Endothelial cell of umbilical vein (primary cell): Measurements from ENCODE around the gene THBD. TPM values are rescaled to one million over a fixed set of nuclear protein-coding genes. Genes with fewer than 3 reads are reported as not detected.
A peak's percentile ranks its signal among the peaks of the same experiment; 100 is the strongest.

Experiments
- BruUV-seq: library from RNA; stranded (reverse); fragments of 400-500 nt; replicated peaks from 2 replicates; lab custom pipeline; 2021; lab: Mats Ljungman, UMichigan
- CTCF ChIA-PET: fragments of 300-600, 350-600 bp; sonication (Branson Sonifier 250); formaldehyde crosslinking; loops from one replicate; lab custom pipeline; 2021; ENCODE audit warnings: antibody characterized with exemption, inconsistent platforms; lab: Charles Lee
- POLR2A ChIA-PET: fragments of 300-600, 350-600 bp; sonication (Branson Sonifier 250); formaldehyde crosslinking; loops from one replicate; lab custom pipeline; 2021; ENCODE audit warnings: antibody characterized with exemption, inconsistent platforms; lab: Charles Lee
- DNase-seq: peaks from one replicate; pipeline ENCODE4 v3.0.0-alpha.2; 2011; ENCODE audit warnings: low read depth, low spot score
- FAIRE-seq: peaks from 2 replicates; lab custom pipeline; 2011; peaks lifted over from hg19 to GRCh38; lab: Jason Lieb, UNC
- H2AFZ ChIP-seq: 2 replicates; pipeline ENCODE4 v1.6.0; 2012; ENCODE audit warnings: low read depth, low read length, control low read depth, inconsistent platforms
- H3K27ac ChIP-seq: 2 replicates; pipeline ENCODE4 v1.5.1; 2011; ENCODE audit warnings: low read depth, mild to moderate bottlenecking, control low read depth, low read length, moderate library complexity; ENCODE audit not compliant: insufficient read depth
- H3K27me3 ChIP-seq, 2 experiments: 2 replicates each; pipeline versions ENCODE4 v1.6.0 to v1.6.1; 2011; ENCODE audit warnings: low read length in 2 of 2, mixed read lengths in 1 of 2; ENCODE audit not compliant: control insufficient read depth in 2 of 2, insufficient read depth in 2 of 2
- H3K36me3 ChIP-seq, 2 experiments: 2 replicates in 1 of 2; 3 replicates in 1 of 2; pipeline ENCODE4 v1.5.1; 2011; ENCODE audit warnings: low read length in 2 of 2, mild to moderate bottlenecking in 1 of 2, moderate library complexity in 1 of 2; ENCODE audit not compliant: control insufficient read depth in 2 of 2, insufficient read depth in 2 of 2; ENCODE audit errors: extremely low read depth in 1 of 2
- H3K4me1 ChIP-seq: 3 replicates; pipeline ENCODE4 v1.5.1; 2011; ENCODE audit warnings: mild to moderate bottlenecking, low read length; ENCODE audit not compliant: control insufficient read depth, insufficient read depth; ENCODE audit errors: extremely low read depth
- H3K4me2 ChIP-seq: 2 replicates; pipeline ENCODE4 v1.6.1; 2011; ENCODE audit warnings: low read length, control low read depth, mixed read lengths; ENCODE audit not compliant: insufficient read depth
- H3K4me3 ChIP-seq, 3 experiments: fragments of 200-600 bp in 1 of 3; sonication (generic), shearing (Covaris generic) in 1 of 3; replicated peaks in 1 of 3; 2 replicates each; pipeline ENCODE4 v1.5.1; 2011 to 2016; ENCODE audit warnings: control low read depth in 3 of 3, low read length in 3 of 3, mild to moderate bottlenecking in 2 of 3, inconsistent platforms in 1 of 3, low read depth in 1 of 3, moderate library complexity in 1 of 3; ENCODE audit not compliant: insufficient read depth in 1 of 3
- H3K79me2 ChIP-seq: 2 replicates; pipeline ENCODE4 v1.6.0; 2012; ENCODE audit warnings: low read length, inconsistent platforms; ENCODE audit not compliant: control insufficient read depth, insufficient read depth
- H3K9ac ChIP-seq: replicated peaks from 2 replicates; pipeline ENCODE3; 2011; ENCODE audit warnings: low read length, control low read depth; ENCODE audit not compliant: insufficient read depth; ENCODE audit errors: extremely low read depth
- H3K9me1 ChIP-seq: replicated peaks from 3 replicates; pipeline ENCODE4 v1.6.0; 2011; ENCODE audit warnings: mild to moderate bottlenecking, low read length; ENCODE audit not compliant: control insufficient read depth, insufficient read depth; ENCODE audit errors: extremely low read depth
- H3K9me3 ChIP-seq: replicated peaks from 2 replicates; pipeline ENCODE4 v1.5.1; 2012; ENCODE audit warnings: low read length, inconsistent platforms; ENCODE audit not compliant: control insufficient read depth, insufficient read depth
- H4K20me1 ChIP-seq: replicated peaks from 2 replicates; pipeline ENCODE3; 2011; ENCODE audit warnings: mild to moderate bottlenecking, low read length; ENCODE audit not compliant: control insufficient read depth, insufficient read depth; ENCODE audit errors: extremely low read depth
- CTCF ChIP-seq, 2 donors: IDR thresholded peaks; 1 replicate in 1 of 2; 2 replicates in 1 of 2; pipeline ENCODE4 v1.5.1; 2011; ENCODE audit warnings: low read length in 2 of 2, mild to moderate bottlenecking in 2 of 2, moderate library complexity in 2 of 2, control low read depth in 1 of 2, inconsistent platforms in 1 of 2, low read depth in 1 of 2; ENCODE audit not compliant: insufficient read depth in 1 of 2; ENCODE audit errors: extremely low read depth in 1 of 2
- EZH2 ChIP-seq: IDR thresholded peaks from 2 replicates; pipeline ENCODE4 v1.6.1; 2012; ENCODE audit warnings: borderline replicate concordance, low read depth, mild to moderate bottlenecking, moderate library complexity, low read length, inconsistent platforms; ENCODE audit not compliant: severe bottlenecking
- FOS ChIP-seq: IDR thresholded peaks from 2 replicates; pipeline ENCODE4 v1.6.1; 2011; ENCODE audit warnings: mild to moderate bottlenecking, low read length, moderate library complexity, borderline replicate concordance; ENCODE audit not compliant: insufficient read depth
- GATA2 ChIP-seq: IDR thresholded peaks from 2 replicates; pipeline ENCODE4 v1.7.0; 2011; ENCODE audit warnings: low read depth, mild to moderate bottlenecking, moderate library complexity, mixed read lengths, low read length; ENCODE audit not compliant: insufficient read length, insufficient read depth
- JUN ChIP-seq: IDR thresholded peaks from 2 replicates; pipeline ENCODE4 v1.6.1; 2011; ENCODE audit warnings: borderline replicate concordance, low read depth; ENCODE audit not compliant: insufficient read length, insufficient read depth
- MYC ChIP-seq: IDR thresholded peaks from one replicate; pipeline ENCODE4 v1.6.1; 2011; ENCODE audit warnings: mild to moderate bottlenecking, low read depth, low read length
- POLR2A ChIP-seq: IDR thresholded peaks from 2 replicates; pipeline ENCODE4 v1.6.1; 2012; ENCODE audit warnings: low read depth, mild to moderate bottlenecking, control low read depth, low read length
- POLR2AphosphoS5 ChIP-seq: IDR thresholded peaks from 2 replicates; pipeline ENCODE4 v1.6.1; 2012; ENCODE audit warnings: low read depth, mild to moderate bottlenecking, control low read depth, low read length, moderate library complexity; ENCODE audit not compliant: insufficient read depth
- dilution Hi-C: fragments of 300-500 bp; cut with MboI; formaldehyde crosslinking; loops from one replicate; pipeline ENCODE4 v1.15.0; 2019; ENCODE audit warnings: low sequenced_read_pairs; ENCODE audit not compliant: extremely low pct_ligation_motif_present
- intact Hi-C: fragments of 100-400 bp; cut with micrococcal nuclease; formaldehyde crosslinking; loops from one replicate; pipeline ENCODE4 v1.10.0; 2022
- polyA plus RNA-seq, 4 experiments: library from polyadenylated mRNA; depleted of rRNA in 3 of 4; stranded (reverse) in 3 of 4; unstranded in 1 of 4; fragments of >200 nt; gene quantifications; 2 replicates each; pipeline versions ENCODE4 v1.2.1 to v1.2.3, GENCODE V29; 2011 to 2012; ENCODE audit warnings: missing spikeins in 1 of 4
- total RNA-seq: library from RNA; stranded (reverse); gene quantifications from 2 replicates; pipeline ENCODE4 v1.2.3, GENCODE V29; 2021
- TF ChIP-seq, protein P1 (sequence below): IDR thresholded peaks from 2 replicates; pipeline ENCODE4 v1.6.1; 2011; ENCODE audit not compliant: insufficient read depth, insufficient read length

Gene THBD
- total and polyA plus RNA-seq, 2 donors (not counting 3 experiments of a cell fraction or from before 2014, with no cell fraction given) = 17.1 to 28.0 TPM

DNA sequence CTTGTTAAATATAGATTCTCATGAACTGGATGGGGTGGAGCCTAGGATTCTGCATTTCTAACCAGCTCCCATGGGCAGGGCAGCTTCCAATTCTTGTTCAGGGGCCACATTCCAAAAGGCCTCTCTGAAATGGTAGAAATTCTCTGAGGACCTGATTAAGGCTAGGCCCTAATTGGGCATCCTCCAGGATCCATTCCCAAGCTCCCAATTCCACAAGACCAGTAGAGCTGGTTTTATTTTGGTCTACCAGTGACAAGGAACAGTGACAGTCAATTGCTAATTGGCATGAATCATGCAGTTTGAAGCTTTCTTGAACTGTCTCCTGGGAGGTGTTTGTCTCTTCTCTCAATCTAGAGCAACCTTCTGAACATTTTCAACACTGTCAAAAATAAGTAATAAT is 3.0 kb downstream of the THBD start:
- POLR2A ChIA-PET = no interaction called here
- H3K4me2 ChIP-seq = no peak overlapping the region

More for the DNA sequence above, 3.0 kb downstream of the THBD start:
- TSS peak; percentile 12 for BruUV-seq
- no peaks in the 10 kb centered on the region for H3K9me1 ChIP-seq
- peaks cover 3 to 12% of the 10 kb centered on the region in 2 experiments for H3K27me3 ChIP-seq
- TF ChIP-seq EZH2 (no peak), GATA2 (no peak), FOS (no peak), MYC (no peak), POLR2A (no peak), CTCF (IDR thresholded peaks at IDR 0.05; ENCODE audit: extremely low read depth in 1 of 2, insufficient read depth in 1 of 2, low read depth in 1 of 2, low read length in 2 of 2) (no peak), POLR2AphosphoS5 (no peak), JUN (no peak)
- TF ChIP-seq, protein P1, sequence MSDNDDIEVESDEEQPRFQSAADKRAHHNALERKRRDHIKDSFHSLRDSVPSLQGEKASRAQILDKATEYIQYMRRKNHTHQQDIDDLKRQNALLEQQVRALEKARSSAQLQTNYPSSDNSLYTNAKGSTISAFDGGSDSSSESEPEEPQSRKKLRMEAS = no peak
- H3K4me1 ChIP-seq = peaks cover 14% of the 10 kb centered on the region
- no peak overlapping the region for H3K4me3 ChIP-seq
- dilution Hi-C loops = loop anchor here (10.0 kb wide), 1 partner anchor 352 kb away; no protein-coding TSS in a partner anchor
- no peak for FAIRE-seq
- CTCF ChIA-PET = interaction anchor here (1.4 to 3.8 kb wide), 5 partner anchors 72 to 355 kb away, joined by 3 to 13 read pairs (median 3); no protein-coding TSS in a partner anchor
- no peaks in the 10 kb centered on the region for H3K36me3 ChIP-seq
- H2AFZ ChIP-seq = no peak overlapping the region
- no peak overlapping the region for H3K9ac ChIP-seq
- no peaks in the 10 kb centered on the region for H3K79me2 ChIP-seq
- no peaks in the 10 kb centered on the region for H3K9me3 ChIP-seq
- DNase-seq = no peak
- intact Hi-C loops = loop anchor here (10.0 kb wide), 1 partner anchor 558 kb away; the partner anchor contains the start of gene CST9
- no peak overlapping the region for H3K27ac ChIP-seq
- H4K20me1 ChIP-seq = no peaks in the 10 kb centered on the region
